GM21367 (cell line): ENCODE measurements around the gene C19orf25.
"Not testable (repeated sequence)": the region's sequence is repeated elsewhere in the genome, so short reads cannot be mapped to it uniquely, and the experiment has no call there.

Experiments
- ATAC-seq: cut with Tn5 transposase; IDR thresholded peaks from one replicate; pipeline ENCODE4 v1.9.1; 2021; ENCODE audit not compliant: unreplicated experiment

C19orf25 gene

GRCh38 chr19:1449467-1450442 lies 29.3 kb downstream of the C19orf25 start, which contains the start of gene APC2:
APC2 (plus strand) TSS chr19:1450121; CDS start chr19:1453002, 2,881 bp downstream.
- ATAC-seq, result no peak

- ATAC-seq, result no peak
Measured at GRCh38 chr19:1447944-1448343, 31.1 kb downstream of the C19orf25 start.

- ATAC-seq, result no peak
Measured at GRCh38 chr19:1447504-1447903, 31.5 kb downstream of the C19orf25 start.

- ATAC-seq, result no peak
Measured at GRCh38 chr19:1446713-1447481, 32.1 kb downstream of the C19orf25 start.

GRCh38 chr19:1445932-1446712 lies 32.9 kb downstream of the C19orf25 start:
- no peak for ATAC-seq

- no peak for ATAC-seq
Measured at GRCh38 chr19:1445185-1445931, 33.7 kb downstream of the C19orf25 start.

- no peak for ATAC-seq
Measured at GRCh38 chr19:1441677-1442438, 37.2 kb downstream of the C19orf25 start.

GRCh38 chr19:1441022-1441426 lies 38.0 kb downstream of the C19orf25 start:
- ATAC-seq, result no peak

- no peak for ATAC-seq
Measured at GRCh38 chr19:1440418-1440801, 38.6 kb downstream of the C19orf25 start.

- ATAC-seq, result not testable (repeated sequence)
Measured at GRCh38 chr19:1439525-1440417, 39.2 kb downstream of the C19orf25 start.

GRCh38 chr19:1438933-1439354 lies 40.1 kb downstream of the C19orf25 start:
- no peak for ATAC-seq

GRCh38 chr19:1438035-1438932 lies 40.7 kb downstream of the C19orf25 start, which contains the start of gene RPS15:
RPS15 (plus strand) TSS chr19:1438396; CDS start chr19:1438426, 30 bp downstream.
- peak; percentile 81 for ATAC-seq

GRCh38 chr19:1437609-1438008 lies 41.4 kb downstream of the C19orf25 start:
- no peak for ATAC-seq

GRCh38 chr19:1435378-1435989 lies 43.5 kb downstream of the C19orf25 start:
- no peak for ATAC-seq

GRCh38 chr19:1434577-1435060 lies 44.4 kb downstream of the C19orf25 start:
- ATAC-seq, result no peak

- ATAC-seq, result no peak
Measured at GRCh38 chr19:1434040-1434366, 45.0 kb downstream of the C19orf25 start.
